Panc1 (cell line): ENCODE data around the gene POLDIP2.

Experiments used
- POLR2AphosphoS5 ChIP-seq: IDR thresholded peaks from 2 replicates; pipeline ENCODE4 v1.6.1; 2012; ENCODE audit warnings: mild to moderate bottlenecking, low read depth, low read length, moderate library complexity
- TF ChIP-seq, protein P1 (sequence below): fragments of 450-650 bp; IDR thresholded peaks from 2 replicates; pipeline ENCODE4 v1.5.1; 2017; ENCODE audit warnings: mild to moderate bottlenecking

DNA sequence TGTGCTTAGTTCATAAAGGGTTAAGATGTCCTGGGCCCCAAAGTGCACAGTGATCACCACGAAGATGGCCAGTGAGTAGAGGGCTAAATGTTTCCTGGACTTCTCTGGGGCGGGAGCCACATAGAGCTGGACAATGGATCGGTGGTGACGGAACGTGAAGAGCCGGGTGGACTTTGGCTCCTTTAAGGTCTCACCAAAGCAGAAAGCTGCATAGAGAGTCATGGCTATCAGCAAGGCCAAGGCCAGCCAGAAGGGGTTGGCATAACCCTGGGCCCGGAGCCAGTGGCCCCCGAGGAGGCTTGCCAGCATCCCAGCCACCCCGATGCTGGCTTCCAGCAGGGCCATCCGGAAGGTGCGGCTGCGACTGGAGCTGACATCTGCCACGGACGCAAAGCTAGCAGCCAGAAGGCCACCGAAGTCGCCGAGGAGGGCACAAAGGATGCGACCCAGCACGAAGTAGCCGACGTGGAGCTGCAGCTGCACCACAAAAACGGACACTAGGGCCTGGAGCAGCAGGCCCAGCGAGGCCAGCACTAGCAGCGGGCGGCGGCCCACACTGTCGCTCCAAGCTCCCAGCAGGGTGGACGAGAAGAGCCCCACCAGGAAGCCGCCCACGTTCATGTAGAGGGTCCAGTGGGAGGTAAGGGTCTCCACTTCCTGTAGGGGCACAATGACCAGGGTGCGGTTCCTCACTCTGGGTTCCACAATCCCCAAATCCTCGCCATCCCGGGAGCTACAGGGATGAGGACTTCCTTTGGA is 47.7 kb upstream of the POLDIP2 start:
- TF ChIP-seq, protein P1, sequence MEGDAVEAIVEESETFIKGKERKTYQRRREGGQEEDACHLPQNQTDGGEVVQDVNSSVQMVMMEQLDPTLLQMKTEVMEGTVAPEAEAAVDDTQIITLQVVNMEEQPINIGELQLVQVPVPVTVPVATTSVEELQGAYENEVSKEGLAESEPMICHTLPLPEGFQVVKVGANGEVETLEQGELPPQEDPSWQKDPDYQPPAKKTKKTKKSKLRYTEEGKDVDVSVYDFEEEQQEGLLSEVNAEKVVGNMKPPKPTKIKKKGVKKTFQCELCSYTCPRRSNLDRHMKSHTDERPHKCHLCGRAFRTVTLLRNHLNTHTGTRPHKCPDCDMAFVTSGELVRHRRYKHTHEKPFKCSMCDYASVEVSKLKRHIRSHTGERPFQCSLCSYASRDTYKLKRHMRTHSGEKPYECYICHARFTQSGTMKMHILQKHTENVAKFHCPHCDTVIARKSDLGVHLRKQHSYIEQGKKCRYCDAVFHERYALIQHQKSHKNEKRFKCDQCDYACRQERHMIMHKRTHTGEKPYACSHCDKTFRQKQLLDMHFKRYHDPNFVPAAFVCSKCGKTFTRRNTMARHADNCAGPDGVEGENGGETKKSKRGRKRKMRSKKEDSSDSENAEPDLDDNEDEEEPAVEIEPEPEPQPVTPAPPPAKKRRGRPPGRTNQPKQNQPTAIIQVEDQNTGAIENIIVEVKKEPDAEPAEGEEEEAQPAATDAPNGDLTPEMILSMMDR, result no peak
- no peak for TF ChIP-seq POLR2AphosphoS5
